ENCODE measurements around the gene UNC5CL.

- TF ChIP-seq CTCF (IDR thresholded peaks at IDR 0.05), result no peak
- TF ChIP-seq EP300 (IDR thresholded peaks at IDR 0.05), result no peak
Observed at GRCh38 chr6:41033776-41034175, 5.2 kb downstream of the UNC5CL start.

All from gastroesophageal sphincter (tissue), 3 donors.